GM19099 (cell line): ENCODE data around the gene NOB1.

Experiments used
- POLR2A ChIP-seq: IDR thresholded peaks from 3 replicates; pipeline ENCODE4 v1.6.1; 2011; ENCODE audit warnings: low read depth; ENCODE audit not compliant: insufficient read length; ENCODE audit errors: extremely low read depth

The NOB1 gene

GRCh38 chr16:69709456-69710084 is 45.2 kb downstream of the NOB1 start:
- no peak for TF ChIP-seq POLR2A

GRCh38 chr16:69707920-69708683 is 46.6 kb downstream of the NOB1 start:
- TF ChIP-seq POLR2A, result no peak

- no peak for TF ChIP-seq POLR2A
Measured at GRCh38 chr16:69706975-69707340, 47.8 kb downstream of the NOB1 start.

GRCh38 chr16:69706256-69706974 is 48.3 kb downstream of the NOB1 start:
- no peak for TF ChIP-seq POLR2A

GRCh38 chr16:69703638-69704037 is 51.1 kb downstream of the NOB1 start:
- TF ChIP-seq POLR2A, result no peak

- no peak for TF ChIP-seq POLR2A
Measured at GRCh38 chr16:69701866-69702265, 52.9 kb downstream of the NOB1 start.

GRCh38 chr16:69701452-69701851 is 53.3 kb downstream of the NOB1 start:
- no peak for TF ChIP-seq POLR2A

GRCh38 chr16:69699915-69700314 is 54.8 kb downstream of the NOB1 start:
- no peak for TF ChIP-seq POLR2A

- no peak for TF ChIP-seq POLR2A
Measured at GRCh38 chr16:69698404-69698803, 56.3 kb downstream of the NOB1 start.

- TF ChIP-seq POLR2A, result no peak
Measured at GRCh38 chr16:69693916-69694315, 60.8 kb downstream of the NOB1 start.

GRCh38 chr16:69691980-69692911 is 62.5 kb downstream of the NOB1 start:
- no peak for TF ChIP-seq POLR2A
